DND-41 (cell line): ENCODE results near the gene CLSTN2.

Source experiments
- CTCF ChIP-seq: IDR thresholded peaks from 2 replicates; pipeline ENCODE4 v1.5.1; 2012; ENCODE audit warnings: borderline replicate concordance, low read length, moderate library complexity, mild to moderate bottlenecking; ENCODE audit not compliant: poor library complexity, severe bottlenecking; ENCODE audit errors: extremely low read depth
- EZH2 ChIP-seq: IDR thresholded peaks from 3 replicates; pipeline ENCODE4 v1.6.1; 2012; ENCODE audit warnings: borderline replicate concordance, low read depth, mild to moderate bottlenecking, moderate library complexity, low read length, inconsistent platforms; ENCODE audit not compliant: severe bottlenecking

- TF ChIP-seq CTCF (no peak), EZH2 (no peak)
These were observed 495.5 kb downstream of the CLSTN2 start for GRCh38 chr3:140430494-140430893.
